Astrocyte (in vitro differentiated cells and primary cell): ENCODE results near the gene ST6GALNAC4. TPM values are rescaled to one million over a fixed set of nuclear protein-coding genes. Genes with fewer than 3 reads are reported as not detected.
A peak's percentile ranks its signal among the peaks of the same experiment; 100 is the strongest.

Source experiments
- DNase-seq: peaks from one replicate; pipeline ENCODE4 v3.0.0-alpha.2; 2010; ENCODE audit warnings: low read depth
- FAIRE-seq: peaks from 2 replicates; lab custom pipeline; 2011; peaks lifted over from hg19 to GRCh38; lab: Jason Lieb, UNC
- H2AFZ ChIP-seq: 2 replicates; pipeline ENCODE4 v1.6.0; 2012; ENCODE audit warnings: low read depth, low read length, inconsistent platforms
- H3K27ac ChIP-seq: 2 replicates; pipeline ENCODE4 v1.5.1; 2011; ENCODE audit warnings: low read depth, low read length, inconsistent platforms
- H3K27me3 ChIP-seq: 2 replicates; pipeline ENCODE4 v1.6.0; 2011; ENCODE audit warnings: low read length, inconsistent platforms; ENCODE audit not compliant: insufficient read depth
- H3K36me3 ChIP-seq: 2 replicates; pipeline ENCODE4 v1.5.1; 2011; ENCODE audit warnings: low read length, inconsistent platforms; ENCODE audit not compliant: insufficient read depth
- H3K4me1 ChIP-seq: 2 replicates; pipeline ENCODE4 v1.5.1; 2011; ENCODE audit warnings: low read length, inconsistent platforms; ENCODE audit not compliant: insufficient read depth
- H3K4me2 ChIP-seq: 2 replicates; pipeline ENCODE4 v1.6.0; 2012; ENCODE audit warnings: low read length, inconsistent platforms
- H3K4me3 ChIP-seq: 2 replicates; pipeline ENCODE4 v1.5.1; 2011; ENCODE audit warnings: low read depth, mild to moderate bottlenecking, low read length, inconsistent platforms; ENCODE audit not compliant: insufficient read depth
- H3K79me2 ChIP-seq: 2 replicates; pipeline ENCODE4 v1.6.0; 2012; ENCODE audit warnings: mild to moderate bottlenecking, low read length, inconsistent platforms; ENCODE audit not compliant: insufficient read depth
- H3K9ac ChIP-seq: 2 replicates; pipeline ENCODE4 v1.6.0; 2012; ENCODE audit warnings: mild to moderate bottlenecking, low read length, inconsistent platforms
- H3K9me3 ChIP-seq: 2 replicates; pipeline ENCODE4 v1.5.1; 2012; ENCODE audit warnings: low read depth, mild to moderate bottlenecking, low read length, inconsistent platforms; ENCODE audit not compliant: insufficient read depth
- H4K20me1 ChIP-seq: 2 replicates; pipeline ENCODE4 v1.6.0; 2012; ENCODE audit warnings: low read length, inconsistent platforms; ENCODE audit not compliant: insufficient read depth
- H3K27ac Mint-ChIP-seq: one replicate; pipeline ENCODE4 v1.8.0; 2021; ENCODE audit warnings: mild to moderate bottlenecking, mixed read lengths; ENCODE audit not compliant: unreplicated experiment
- H3K27me3 Mint-ChIP-seq: one replicate; pipeline ENCODE4 v1.8.0; 2021; ENCODE audit warnings: low read depth, mixed read lengths; ENCODE audit not compliant: unreplicated experiment
- H3K36me3 Mint-ChIP-seq: one replicate; pipeline ENCODE4 v1.8.0; 2021; ENCODE audit warnings: low read depth, mixed read lengths; ENCODE audit not compliant: unreplicated experiment
- H3K4me1 Mint-ChIP-seq: one replicate; pipeline ENCODE4 v1.8.0; 2021; ENCODE audit warnings: low read depth, mixed read lengths; ENCODE audit not compliant: unreplicated experiment
- H3K4me3 Mint-ChIP-seq: one replicate; pipeline ENCODE4 v1.8.0; 2021; ENCODE audit warnings: mild to moderate bottlenecking, moderate library complexity, mixed read lengths; ENCODE audit not compliant: unreplicated experiment
- H3K9me3 Mint-ChIP-seq: one replicate; pipeline ENCODE4 v1.8.0; 2021; ENCODE audit warnings: mild to moderate bottlenecking, mixed read lengths; ENCODE audit not compliant: unreplicated experiment
- CTCF ChIP-seq: IDR thresholded peaks from 2 replicates; pipeline ENCODE4 v1.5.1; 2011; ENCODE audit warnings: low read depth, mild to moderate bottlenecking, inconsistent platforms, low read length, moderate library complexity; ENCODE audit not compliant: insufficient read depth
- EZH2 ChIP-seq: IDR thresholded peaks from 2 replicates; pipeline ENCODE4 v1.6.1; 2012; ENCODE audit warnings: mild to moderate bottlenecking, low read length, inconsistent platforms; ENCODE audit not compliant: insufficient read depth
- total RNA-seq: library from RNA; stranded (reverse); gene quantifications from 2 replicates; pipeline ENCODE4 v1.2.1, GENCODE V29; 2021

ST6GALNAC4 gene
- total RNA-seq, 1 donor from 2014 or later: 14.5 TPM

GRCh38 chr9:127878652-127879390, 38.0 kb downstream of the ST6GALNAC4 start:
- H3K79me2 ChIP-seq: peaks cover 20% of the 10 kb centered on the region
- H3K36me3 ChIP-seq: no peaks in the 10 kb centered on the region
- no peak overlapping the region for H3K9ac ChIP-seq
- H3K36me3 Mint-ChIP-seq: no peaks in the 10 kb centered on the region
- H3K4me2 ChIP-seq: no peak overlapping the region
- H3K4me3 Mint-ChIP-seq: no peak overlapping the region
- H3K27me3 Mint-ChIP-seq: no peaks in the 10 kb centered on the region
- no peak overlapping the region for H3K4me3 ChIP-seq
- TF ChIP-seq EZH2 (no peak), CTCF (no peak)
- H2AFZ ChIP-seq: no peak overlapping the region
- DNase-seq (no peak), FAIRE-seq (no peak)
- peaks cover 7% of the 10 kb centered on the region for H3K4me1 Mint-ChIP-seq
- peaks cover 36% of the 10 kb centered on the region for H3K4me1 ChIP-seq
- H3K9me3 ChIP-seq: no peaks in the 10 kb centered on the region
- H4K20me1 ChIP-seq: peaks cover 14% of the 10 kb centered on the region
- H3K27ac Mint-ChIP-seq: no peak overlapping the region
- no peaks in the 10 kb centered on the region for H3K27me3 ChIP-seq
- no peak overlapping the region for H3K27ac ChIP-seq
- no peaks in the 10 kb centered on the region for H3K9me3 Mint-ChIP-seq

GRCh38 chr9:127878001-127878651, 38.7 kb downstream of the ST6GALNAC4 start:
- peak overlapping the region; percentile 68 for H3K4me3 Mint-ChIP-seq
- no peaks in the 10 kb centered on the region for H3K36me3 Mint-ChIP-seq
- H3K27ac ChIP-seq: no peak overlapping the region
- H3K4me1 Mint-ChIP-seq: peaks cover 7% of the 10 kb centered on the region
- peak overlapping the region; percentile 87 for H2AFZ ChIP-seq
- no peaks in the 10 kb centered on the region for H3K27me3 Mint-ChIP-seq
- H3K9ac ChIP-seq: peak overlapping the region; percentile 77
- H3K9me3 ChIP-seq: no peaks in the 10 kb centered on the region
- H3K27me3 ChIP-seq: no peaks in the 10 kb centered on the region
- no peak overlapping the region for H3K27ac Mint-ChIP-seq
- H3K4me1 ChIP-seq: peaks cover 37% of the 10 kb centered on the region
- H4K20me1 ChIP-seq: peaks cover 18% of the 10 kb centered on the region
- DNase-seq: no peak
- H3K79me2 ChIP-seq: peaks cover 20% of the 10 kb centered on the region
- H3K36me3 ChIP-seq: no peaks in the 10 kb centered on the region
- H3K9me3 Mint-ChIP-seq: no peaks in the 10 kb centered on the region
- H3K4me3 ChIP-seq: peak overlapping the region; percentile 56
- TF ChIP-seq EZH2: no peak
- TF ChIP-seq CTCF: no peak
- no peak for FAIRE-seq
- H3K4me2 ChIP-seq: peak overlapping the region; percentile 94

GRCh38 chr9:127877566-127877998, 39.3 kb downstream of the ST6GALNAC4 start, which contains the start of gene AK1:
Gene AK1 (minus strand): TSS chr9:127877675. CDS start chr9:127874617, 3,058 bp downstream.
- no peak for FAIRE-seq
- H3K9ac ChIP-seq: peak within 1 kb of the TSS; percentile 77
- peaks cover 7% of the 10 kb centered on the region for H3K4me1 Mint-ChIP-seq

More at GRCh38 chr9:127877566-127877998, 39.3 kb downstream of the ST6GALNAC4 start, which contains the start of gene AK1:
- Mint-ChIP-seq H3K4me3 (peak within 1 kb of the TSS; percentile 83), H3K36me3 (peaks cover 2% of the 10 kb centered on the region), H3K27ac (no peak within 1 kb of the TSS), H3K9me3 (no peaks in the 10 kb centered on the region), H3K27me3 (no peaks in the 10 kb centered on the region)
- H3K27me3 ChIP-seq: no peaks in the 10 kb centered on the region
- H2AFZ ChIP-seq: peak within 1 kb of the TSS; percentile 87
- no peak for DNase-seq
- H3K27ac ChIP-seq: no peak within 1 kb of the TSS
- H3K9me3 ChIP-seq: no peaks in the 10 kb centered on the region
- H3K4me3 ChIP-seq: peak within 1 kb of the TSS; percentile 66
- peaks cover 37% of the 10 kb centered on the region for H3K4me1 ChIP-seq
- peak within 1 kb of the TSS; percentile 94 for H3K4me2 ChIP-seq
- peaks cover 18% of the 10 kb centered on the region for H4K20me1 ChIP-seq
- H3K79me2 ChIP-seq: peaks cover 20% of the 10 kb centered on the region
- no peaks in the 10 kb centered on the region for H3K36me3 ChIP-seq
- TF ChIP-seq CTCF: no peak
- TF ChIP-seq EZH2: no peak
